Astrocyte (in vitro differentiated cells and primary cell): Measurements from ENCODE around the gene ARHGEF26. TPM values are rescaled to one million over a fixed set of nuclear protein-coding genes. Genes with fewer than 3 reads are reported as not detected.

Experiments used
- DNase-seq: peaks from one replicate; pipeline ENCODE4 v3.0.0-alpha.2; 2010; ENCODE audit warnings: low read depth
- FAIRE-seq: peaks from 2 replicates; lab custom pipeline; 2011; peaks lifted over from hg19 to GRCh38; lab: Jason Lieb, UNC
- H2AFZ ChIP-seq: 2 replicates; pipeline ENCODE4 v1.6.0; 2012; ENCODE audit warnings: low read depth, low read length, inconsistent platforms
- H3K27ac ChIP-seq: 2 replicates; pipeline ENCODE4 v1.5.1; 2011; ENCODE audit warnings: low read depth, low read length, inconsistent platforms
- H3K27me3 ChIP-seq: 2 replicates; pipeline ENCODE4 v1.6.0; 2011; ENCODE audit warnings: low read length, inconsistent platforms; ENCODE audit not compliant: insufficient read depth
- H3K36me3 ChIP-seq: 2 replicates; pipeline ENCODE4 v1.5.1; 2011; ENCODE audit warnings: low read length, inconsistent platforms; ENCODE audit not compliant: insufficient read depth
- H3K4me1 ChIP-seq: 2 replicates; pipeline ENCODE4 v1.5.1; 2011; ENCODE audit warnings: low read length, inconsistent platforms; ENCODE audit not compliant: insufficient read depth
- H3K4me2 ChIP-seq: 2 replicates; pipeline ENCODE4 v1.6.0; 2012; ENCODE audit warnings: low read length, inconsistent platforms
- H3K4me3 ChIP-seq: 2 replicates; pipeline ENCODE4 v1.5.1; 2011; ENCODE audit warnings: low read depth, mild to moderate bottlenecking, low read length, inconsistent platforms; ENCODE audit not compliant: insufficient read depth
- H3K79me2 ChIP-seq: 2 replicates; pipeline ENCODE4 v1.6.0; 2012; ENCODE audit warnings: mild to moderate bottlenecking, low read length, inconsistent platforms; ENCODE audit not compliant: insufficient read depth
- H3K9ac ChIP-seq: 2 replicates; pipeline ENCODE4 v1.6.0; 2012; ENCODE audit warnings: mild to moderate bottlenecking, low read length, inconsistent platforms
- H3K9me3 ChIP-seq: 2 replicates; pipeline ENCODE4 v1.5.1; 2012; ENCODE audit warnings: low read depth, mild to moderate bottlenecking, low read length, inconsistent platforms; ENCODE audit not compliant: insufficient read depth
- H4K20me1 ChIP-seq: 2 replicates; pipeline ENCODE4 v1.6.0; 2012; ENCODE audit warnings: low read length, inconsistent platforms; ENCODE audit not compliant: insufficient read depth
- H3K27ac Mint-ChIP-seq: one replicate; pipeline ENCODE4 v1.8.0; 2021; ENCODE audit warnings: mild to moderate bottlenecking, mixed read lengths; ENCODE audit not compliant: unreplicated experiment
- H3K27me3 Mint-ChIP-seq: one replicate; pipeline ENCODE4 v1.8.0; 2021; ENCODE audit warnings: low read depth, mixed read lengths; ENCODE audit not compliant: unreplicated experiment
- H3K36me3 Mint-ChIP-seq: one replicate; pipeline ENCODE4 v1.8.0; 2021; ENCODE audit warnings: low read depth, mixed read lengths; ENCODE audit not compliant: unreplicated experiment
- H3K4me1 Mint-ChIP-seq: one replicate; pipeline ENCODE4 v1.8.0; 2021; ENCODE audit warnings: low read depth, mixed read lengths; ENCODE audit not compliant: unreplicated experiment
- H3K4me3 Mint-ChIP-seq: one replicate; pipeline ENCODE4 v1.8.0; 2021; ENCODE audit warnings: mild to moderate bottlenecking, moderate library complexity, mixed read lengths; ENCODE audit not compliant: unreplicated experiment
- H3K9me3 Mint-ChIP-seq: one replicate; pipeline ENCODE4 v1.8.0; 2021; ENCODE audit warnings: mild to moderate bottlenecking, mixed read lengths; ENCODE audit not compliant: unreplicated experiment
- CTCF ChIP-seq: IDR thresholded peaks from 2 replicates; pipeline ENCODE4 v1.5.1; 2011; ENCODE audit warnings: low read depth, mild to moderate bottlenecking, inconsistent platforms, low read length, moderate library complexity; ENCODE audit not compliant: insufficient read depth
- EZH2 ChIP-seq: IDR thresholded peaks from 2 replicates; pipeline ENCODE4 v1.6.1; 2012; ENCODE audit warnings: mild to moderate bottlenecking, low read length, inconsistent platforms; ENCODE audit not compliant: insufficient read depth
- total RNA-seq: library from RNA; stranded (reverse); gene quantifications from 2 replicates; pipeline ENCODE4 v1.2.1, GENCODE V29; 2021

The ARHGEF26 gene
- total RNA-seq, 1 donor from 2014 or later: 1.7 TPM

DNA sequence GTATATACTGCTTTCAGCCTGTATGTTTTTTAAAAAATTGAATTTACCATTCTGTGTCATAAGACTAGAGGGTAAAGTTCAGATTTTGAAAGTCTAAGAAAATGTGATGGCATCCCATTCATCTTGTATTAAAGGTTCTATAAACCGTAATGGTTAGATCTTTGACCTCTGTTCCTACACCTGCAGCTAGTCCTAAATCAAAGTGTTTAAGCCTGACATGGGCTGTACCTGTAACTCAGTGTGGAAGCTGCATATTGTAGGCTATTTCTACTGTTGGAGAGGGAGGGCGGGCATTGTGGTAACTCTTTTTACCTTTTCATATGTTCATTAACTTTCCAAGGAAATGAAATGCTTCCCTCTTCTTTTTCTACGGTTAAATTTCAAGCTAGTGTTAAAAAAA lies 53.9 kb downstream of the ARHGEF26 start:
- FAIRE-seq: no peak
- H3K9ac ChIP-seq: no peak overlapping the region
- H3K4me3 ChIP-seq: no peak overlapping the region
- Mint-ChIP-seq H3K36me3 (no peaks in the 10 kb centered on the region), H3K4me3 (no peak overlapping the region), H3K27me3 (no peaks in the 10 kb centered on the region), H3K9me3 (no peaks in the 10 kb centered on the region), H3K4me1 (peaks cover 4% of the 10 kb centered on the region), H3K27ac (no peak overlapping the region)
- no peak overlapping the region for H3K4me2 ChIP-seq
- TF ChIP-seq CTCF (no peak), EZH2 (no peak)
- H3K79me2 ChIP-seq: no peaks in the 10 kb centered on the region
- no peak overlapping the region for H3K27ac ChIP-seq
- DNase-seq: no peak
- H3K36me3 ChIP-seq: no peaks in the 10 kb centered on the region
- no peaks in the 10 kb centered on the region for H3K9me3 ChIP-seq
- no peak overlapping the region for H2AFZ ChIP-seq
- no peaks in the 10 kb centered on the region for H4K20me1 ChIP-seq
- H3K4me1 ChIP-seq: no peaks in the 10 kb centered on the region
- no peaks in the 10 kb centered on the region for H3K27me3 ChIP-seq

GRCh38 chr3:154176036-154176435 lies 54.8 kb downstream of the ARHGEF26 start:
- H2AFZ ChIP-seq: no peak overlapping the region
- H3K27me3 Mint-ChIP-seq: no peaks in the 10 kb centered on the region
- H3K79me2 ChIP-seq: no peaks in the 10 kb centered on the region
- no peak overlapping the region for H3K4me3 ChIP-seq
- H3K4me2 ChIP-seq: no peak overlapping the region
- DNase-seq: no peak
- no peaks in the 10 kb centered on the region for H4K20me1 ChIP-seq
- no peaks in the 10 kb centered on the region for H3K9me3 ChIP-seq
- no peak overlapping the region for H3K27ac Mint-ChIP-seq
- no peaks in the 10 kb centered on the region for H3K36me3 ChIP-seq
- no peaks in the 10 kb centered on the region for H3K36me3 Mint-ChIP-seq
- H3K4me1 Mint-ChIP-seq: peaks cover 4% of the 10 kb centered on the region
- H3K9me3 Mint-ChIP-seq: no peaks in the 10 kb centered on the region
- FAIRE-seq: no peak
- H3K27me3 ChIP-seq: no peaks in the 10 kb centered on the region
- no peaks in the 10 kb centered on the region for H3K4me1 ChIP-seq
- TF ChIP-seq EZH2: no peak
- TF ChIP-seq CTCF: no peak
- H3K27ac ChIP-seq: no peak overlapping the region
- no peak overlapping the region for H3K9ac ChIP-seq
- no peak overlapping the region for H3K4me3 Mint-ChIP-seq

DNA sequence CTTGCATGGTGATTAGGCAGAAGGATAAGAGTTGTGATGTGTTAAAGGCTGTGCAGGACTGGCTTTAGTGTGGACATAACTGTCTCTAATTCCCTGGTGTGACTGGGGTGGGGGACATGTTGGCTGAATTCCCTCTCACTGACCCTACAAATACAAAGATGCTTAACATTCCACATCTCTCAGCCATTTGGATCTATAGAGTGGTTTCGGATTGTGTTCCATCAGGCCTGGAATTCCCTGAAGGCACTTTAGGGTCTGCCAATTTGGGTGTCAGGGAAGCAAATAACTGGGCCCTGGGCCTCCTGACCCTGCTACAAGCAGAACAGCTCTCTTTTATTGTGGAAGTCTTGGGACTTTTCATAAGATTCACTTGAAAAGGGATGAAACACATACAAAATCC lies 56.2 kb downstream of the ARHGEF26 start:
- Histone ChIP-seq H3K9me3 (no peaks in the 10 kb centered on the region), H2AFZ (no peak overlapping the region), H3K9ac (no peak overlapping the region), H3K36me3 (no peaks in the 10 kb centered on the region), H3K4me1 (no peaks in the 10 kb centered on the region), H4K20me1 (no peaks in the 10 kb centered on the region), H3K27me3 (no peaks in the 10 kb centered on the region), H3K4me2 (no peak overlapping the region), H3K79me2 (no peaks in the 10 kb centered on the region), H3K4me3 (no peak overlapping the region), H3K27ac (no peak overlapping the region)
- DNase-seq (no peak), FAIRE-seq (no peak)
- no peak overlapping the region for H3K4me3 Mint-ChIP-seq
- H3K4me1 Mint-ChIP-seq: peaks cover 4% of the 10 kb centered on the region
- no peaks in the 10 kb centered on the region for H3K9me3 Mint-ChIP-seq
- H3K36me3 Mint-ChIP-seq: no peaks in the 10 kb centered on the region
- no peaks in the 10 kb centered on the region for H3K27me3 Mint-ChIP-seq
- no peak for TF ChIP-seq CTCF
- no peak for TF ChIP-seq EZH2
- no peak overlapping the region for H3K27ac Mint-ChIP-seq
